H9 (cell line): ENCODE results near the gene EIF2D. TPM values are rescaled to one million over a fixed set of nuclear protein-coding genes. Genes with fewer than 3 reads are reported as not detected.

Source experiments
- DNase-seq: peaks from one replicate; pipeline ENCODE4 v3.0.0-alpha.2; 2017
- H2AFZ ChIP-seq: one replicate; pipeline ENCODE4 v1.6.1; 2013; ENCODE audit warnings: mild to moderate bottlenecking, low read length, control low read depth, moderate library complexity
- H2AK5ac ChIP-seq: 2 replicates; pipeline ENCODE4 v1.6.1; 2013; ENCODE audit warnings: low read length, control low read depth, mixed read lengths; ENCODE audit not compliant: insufficient read length
- H2BK120ac ChIP-seq: one replicate; pipeline ENCODE4 v1.6.1; 2013; ENCODE audit warnings: low read depth, mild to moderate bottlenecking, low read length, control low read depth, inconsistent platforms; ENCODE audit not compliant: poor library complexity, severe bottlenecking
- H2BK12ac ChIP-seq: 2 replicates; pipeline ENCODE4 v1.6.1; 2013; ENCODE audit warnings: low read length, control low read depth, mixed read lengths, low read depth; ENCODE audit not compliant: insufficient read length
- H2BK15ac ChIP-seq: 2 replicates; pipeline ENCODE4 v1.6.1; 2013; ENCODE audit warnings: low read depth, low read length, control low read depth
- H2BK20ac ChIP-seq: one replicate; pipeline ENCODE4 v1.6.1; 2013; ENCODE audit warnings: low read depth, mild to moderate bottlenecking, low read length, control low read depth, inconsistent platforms; ENCODE audit not compliant: poor library complexity, severe bottlenecking
- H2BK5ac ChIP-seq: 2 replicates; pipeline ENCODE4 v1.6.1; 2013; ENCODE audit warnings: low read length, control low read depth, mixed read lengths; ENCODE audit not compliant: insufficient read length
- H3K14ac ChIP-seq: 2 replicates; pipeline ENCODE4 v1.6.1; 2013; ENCODE audit warnings: low read length, control low read depth; ENCODE audit not compliant: insufficient read depth
- H3K18ac ChIP-seq: 2 replicates; pipeline ENCODE4 v1.6.1; 2013; ENCODE audit warnings: low read depth, mild to moderate bottlenecking, mixed read lengths, low read length, control low read depth; ENCODE audit not compliant: insufficient read length
- H3K23ac ChIP-seq: 2 replicates; pipeline ENCODE4 v1.6.1; 2013; ENCODE audit warnings: low read length, control low read depth, mixed read lengths, low read depth; ENCODE audit not compliant: insufficient read length
- H3K23me2 ChIP-seq: 2 replicates; pipeline ENCODE4 v1.6.1; 2013; ENCODE audit warnings: low read depth, mild to moderate bottlenecking, mixed read lengths, low read length, control low read depth; ENCODE audit not compliant: insufficient read length, poor library complexity, severe bottlenecking
- H3K27ac ChIP-seq: 2 replicates; pipeline ENCODE4 v1.5.1; 2013; ENCODE audit warnings: low read length, control low read depth, mixed read lengths, low read depth; ENCODE audit not compliant: insufficient read length
- H3K27me3 ChIP-seq: 2 replicates; pipeline ENCODE4 v1.6.1; 2013; ENCODE audit warnings: low read length, control low read depth, inconsistent platforms; ENCODE audit not compliant: insufficient read depth
- H3K4ac ChIP-seq: 2 replicates; pipeline ENCODE4 v1.6.1; 2013; ENCODE audit warnings: low read depth, mild to moderate bottlenecking, control low read depth, inconsistent platforms, low read length, moderate library complexity
- H3K4me1 ChIP-seq: 2 replicates; pipeline ENCODE4 v1.6.1; 2013; ENCODE audit warnings: low read length, control low read depth, inconsistent platforms; ENCODE audit not compliant: insufficient read depth
- H3K4me2 ChIP-seq: 2 replicates; pipeline ENCODE4 v1.6.1; 2013; ENCODE audit warnings: low read length, control low read depth, mixed read lengths; ENCODE audit not compliant: insufficient read length, insufficient read depth
- H3K56ac ChIP-seq: 2 replicates; pipeline ENCODE4 v1.6.1; 2013; ENCODE audit warnings: low read depth, mild to moderate bottlenecking, mixed read lengths, low read length, control low read depth; ENCODE audit not compliant: insufficient read length
- H3K79me1 ChIP-seq: 2 replicates; pipeline ENCODE4 v1.6.1; 2013; ENCODE audit warnings: low read depth, mild to moderate bottlenecking, moderate library complexity, low read length, control low read depth, inconsistent platforms; ENCODE audit not compliant: insufficient read depth, poor library complexity, severe bottlenecking
- H3K79me2 ChIP-seq: 2 replicates; pipeline ENCODE4 v1.6.1; 2013; ENCODE audit warnings: low read length, control low read depth, inconsistent platforms; ENCODE audit not compliant: insufficient read depth
- H3K9ac ChIP-seq: 2 replicates; pipeline ENCODE4 v1.6.1; 2013; ENCODE audit warnings: low read length, control low read depth, mixed read lengths; ENCODE audit not compliant: insufficient read length; ENCODE audit errors: extremely low read depth
- H3K9me3 ChIP-seq: one replicate; pipeline ENCODE4 v1.6.1; 2013; ENCODE audit warnings: low read depth, low read length, inconsistent platforms; ENCODE audit not compliant: control insufficient read depth
- H3T11ph ChIP-seq: one replicate; pipeline ENCODE4 v1.6.1; 2013; ENCODE audit warnings: mild to moderate bottlenecking, low read length, control low read depth, inconsistent platforms
- H4K20me1 ChIP-seq: one replicate; pipeline ENCODE4 v1.6.1; 2013; ENCODE audit not compliant: control insufficient read depth, insufficient read length, insufficient read depth
- H4K5ac ChIP-seq: 2 replicates; pipeline ENCODE4 v1.6.1; 2013; ENCODE audit warnings: low read depth, mild to moderate bottlenecking, mixed read lengths, low read length, control low read depth; ENCODE audit not compliant: insufficient read length
- H4K8ac ChIP-seq: replicated peaks from 2 replicates; pipeline ENCODE4 v1.6.1; 2013; ENCODE audit warnings: low read length, control low read depth, mixed read lengths, low read depth; ENCODE audit not compliant: insufficient read length
- H4K91ac ChIP-seq: 2 replicates; pipeline ENCODE4 v1.6.1; 2013; ENCODE audit warnings: low read depth, mild to moderate bottlenecking, moderate library complexity, mixed read lengths, low read length, control low read depth; ENCODE audit not compliant: insufficient read length
- H3K27ac Mint-ChIP-seq, 3 experiments: 2 replicates in 2 of 3; 3 replicates in 1 of 3; pipeline ENCODE4 v1.8.0; 2020 to 2021; ENCODE audit warnings: mixed read lengths in 3 of 3, mild to moderate bottlenecking in 1 of 3, moderate library complexity in 1 of 3
- H3K27me3 Mint-ChIP-seq: 2 replicates; pipeline ENCODE4 v1.8.0; 2021; ENCODE audit warnings: low read depth, mild to moderate bottlenecking, moderate library complexity, mixed read lengths
- H3K36me3 Mint-ChIP-seq, 3 experiments: 2 replicates in 2 of 3; 3 replicates in 1 of 3; pipeline ENCODE4 v1.8.0; 2020 to 2021; ENCODE audit warnings: low read depth in 3 of 3, mixed read lengths in 3 of 3; ENCODE audit not compliant: insufficient read depth in 1 of 3
- H3K4me1 Mint-ChIP-seq, 2 experiments: 2 replicates each; pipeline ENCODE4 v1.8.0; 2020; ENCODE audit warnings: mixed read lengths in 2 of 2
- H3K4me3 Mint-ChIP-seq, 2 experiments: 2 replicates in 1 of 2; 3 replicates in 1 of 2; pipeline ENCODE4 v1.8.0; 2020 to 2021; ENCODE audit warnings: mild to moderate bottlenecking in 2 of 2, mixed read lengths in 2 of 2, moderate library complexity in 1 of 2
- H3K9me3 Mint-ChIP-seq, 2 experiments: 2 replicates in 1 of 2; 3 replicates in 1 of 2; pipeline ENCODE4 v1.8.0; 2020; ENCODE audit warnings: mild to moderate bottlenecking in 2 of 2, mixed read lengths in 2 of 2, moderate library complexity in 1 of 2
- CTCF ChIP-seq: fragments of 200-600 bp; sonication (generic); conservative IDR thresholded peaks from 3 replicates; pipeline ENCODE4 v1.8.0; 2021; ENCODE audit warnings: antibody characterized with exemption, mild to moderate bottlenecking
- WGBS: extraction: QIAGEN DNeasy Blood & Tissue Kit; methylation state at CpG from one replicate; pipeline ENCODE4 v1.1.7; 2013; ENCODE audit warnings: missing lambda C conversion rate, low lambda C conversion rate, mixed read lengths; ENCODE audit not compliant: insufficient read length; ENCODE audit errors: extremely low coverage; 5-methylcytosine and 5-hydroxymethylcytosine counted together
- total RNA-seq: library from RNA; stranded (reverse); gene quantifications from 2 replicates; pipeline ENCODE4 v1.2.1, GENCODE V29; 2021

Gene EIF2D
- total RNA-seq, 1 experiment from 2014 or later, result 35.8 TPM

GRCh38 chr1:206568256-206568655 lies 44.0 kb downstream of the EIF2D start:
- H3K14ac ChIP-seq, result no peak overlapping the region
- H3K27me3 ChIP-seq, result no peaks in the 10 kb centered on the region
- Mint-ChIP-seq H3K27me3 (peaks cover 23% of the 10 kb centered on the region), H3K9me3 (no peaks in the 10 kb centered on the region), H3K36me3 (no peaks in the 10 kb centered on the region), H3K27ac (no peak overlapping the region), H3K4me3 (no peak overlapping the region), H3K4me1 (peaks cover 12 to 13% of the 10 kb centered on the region in 2 experiments)
- H3K79me1 ChIP-seq, result no peaks in the 10 kb centered on the region
- H2BK120ac ChIP-seq, result no peak overlapping the region
- H3K18ac ChIP-seq, result no peak overlapping the region
- H2BK20ac ChIP-seq, result no peak overlapping the region
- H3K23ac ChIP-seq, result no peak overlapping the region
- no peak overlapping the region for H3K4me2 ChIP-seq
- TF ChIP-seq CTCF, result no peak
- H3T11ph ChIP-seq, result no peak overlapping the region
- H3K9ac ChIP-seq, result no peak overlapping the region
- no CpG with 5 or more reads among the region's 10 CpGs for WGBS
- H2BK5ac ChIP-seq, result no peak overlapping the region
- H2BK12ac ChIP-seq, result no peak overlapping the region
- no peak overlapping the region for H2BK15ac ChIP-seq
- no peak overlapping the region for H4K5ac ChIP-seq
- no peak overlapping the region for H3K4ac ChIP-seq
- H4K20me1 ChIP-seq, result no peaks in the 10 kb centered on the region
- peaks cover 2% of the 10 kb centered on the region; the same call in 1 of the 2 replicates for H3K4me1 ChIP-seq
- H4K91ac ChIP-seq, result no peak overlapping the region
- no peak overlapping the region for H2AK5ac ChIP-seq
- H3K9me3 ChIP-seq, result no peaks in the 10 kb centered on the region
- H3K79me2 ChIP-seq, result no peaks in the 10 kb centered on the region
- no peak overlapping the region for H3K27ac ChIP-seq
- no peak overlapping the region for H4K8ac ChIP-seq
- no peak for DNase-seq
- no peak overlapping the region for H3K56ac ChIP-seq
- H3K23me2 ChIP-seq, result no peaks in the 10 kb centered on the region
- no peak overlapping the region for H2AFZ ChIP-seq
